K562 treated with DMSO at 1 percent for 12 hours (cell line): ENCODE results near the gene TARS1. TPM values are rescaled to one million over a fixed set of nuclear protein-coding genes. Genes with fewer than 3 reads are reported as not detected.

Experiments
- total RNA-seq: library from RNA; unstranded; fragments of 300-600 nt; gene quantifications from 2 replicates; pipeline ENCODE4 v1.2.3, GENCODE V29; 2022; ENCODE audit not compliant: insufficient read depth

Gene TARS1
- 193 and 297 TPM in 2 replicates for total RNA-seq

DNA sequence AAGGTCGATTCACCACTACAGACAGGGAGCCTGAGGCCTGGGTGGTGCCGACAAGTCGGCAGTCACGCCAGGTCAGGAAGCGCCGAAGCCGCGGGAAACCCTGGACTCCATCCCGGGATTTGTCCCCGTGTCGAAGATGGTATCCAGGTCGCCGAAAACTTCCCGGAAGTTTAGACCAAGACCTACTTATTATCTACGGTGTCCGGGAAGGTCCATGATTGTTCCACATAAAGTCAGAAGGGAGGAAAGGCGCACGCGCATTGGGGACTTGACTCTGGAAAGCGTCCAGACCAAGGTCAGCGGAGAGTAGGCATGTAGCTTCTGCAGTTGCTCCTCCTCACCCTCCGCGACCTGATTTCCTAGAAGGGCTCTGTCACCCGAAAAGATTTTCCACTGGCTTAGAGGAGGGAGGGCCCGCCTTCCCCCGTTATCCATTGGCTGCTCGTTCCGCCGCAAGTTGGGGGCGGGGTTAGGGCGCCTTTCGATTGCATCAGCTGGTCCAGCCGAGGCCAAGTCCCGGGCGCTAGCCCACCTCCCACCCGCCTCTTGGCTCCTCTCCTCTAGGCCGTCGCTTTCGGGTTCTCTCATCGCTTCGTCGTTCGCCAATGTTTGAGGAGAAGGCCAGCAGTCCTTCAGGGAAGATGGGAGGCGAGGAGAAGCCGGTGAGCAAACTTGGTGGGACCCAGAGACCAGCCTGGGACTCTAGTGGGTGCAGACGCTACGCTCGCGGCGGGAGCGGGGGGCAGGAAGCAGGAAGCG, at the start of gene TARS1:
Gene TARS1 (plus strand): TSS at position 484 of the 759 bp plus-strand sequence. CDS start 122 bp downstream, at position 606.

